GM12891 (cell line): Measurements from ENCODE around the gene TAS2R4.
A peak's percentile ranks its signal among the peaks of the same experiment; 100 is the strongest.
"Not testable (repeated sequence)": the region's sequence is repeated elsewhere in the genome, so short reads cannot be mapped to it uniquely, and the experiment has no call there.

Experiments used
- DNase-seq: peaks from one replicate; pipeline ENCODE4 v3.0.0; 2011; ENCODE audit warnings: low spot score; ENCODE audit not compliant: insufficient read length
- FAIRE-seq: peaks from 2 replicates; lab custom pipeline; 2011; peaks lifted over from hg19 to GRCh38; lab: Jason Lieb, UNC
- PAX5 ChIP-seq: IDR thresholded peaks from 2 replicates; pipeline ENCODE4 v1.6.1; 2011; ENCODE audit warnings: low read length, moderate library complexity, mild to moderate bottlenecking; ENCODE audit not compliant: insufficient read depth, severe bottlenecking
- POLR2A ChIP-seq: IDR thresholded peaks from 2 replicates; pipeline ENCODE4 v1.6.1; 2011; ENCODE audit warnings: low read depth, low read length, control low read depth
- POLR2AphosphoS5 ChIP-seq: IDR thresholded peaks from 2 replicates; pipeline ENCODE4 v1.6.1; 2011; ENCODE audit warnings: low read depth, low read length, control low read depth
- POU2F2 ChIP-seq: IDR thresholded peaks from 2 replicates; pipeline ENCODE4 v1.6.1; 2011; ENCODE audit warnings: low read depth, mild to moderate bottlenecking, control low read depth, low read length, moderate library complexity
- SPI1 ChIP-seq: IDR thresholded peaks from 2 replicates; pipeline ENCODE4 v1.6.1; 2011; ENCODE audit warnings: low read depth, low read length, control low read depth
- TAF1 ChIP-seq: IDR thresholded peaks from 2 replicates; pipeline ENCODE4 v1.6.1; 2011; ENCODE audit warnings: low read depth, low read length, control low read depth

The TAS2R4 gene

GRCh38 chr7:141748396-141748795 is 28.1 kb upstream of the TAS2R4 start:
- FAIRE-seq (no peak), DNase-seq (no peak)
- TF ChIP-seq PAX5 (no peak), POU2F2 (no peak), SPI1 (no peak), POLR2A (no peak), TAF1 (no peak), POLR2AphosphoS5 (no peak)

DNA sequence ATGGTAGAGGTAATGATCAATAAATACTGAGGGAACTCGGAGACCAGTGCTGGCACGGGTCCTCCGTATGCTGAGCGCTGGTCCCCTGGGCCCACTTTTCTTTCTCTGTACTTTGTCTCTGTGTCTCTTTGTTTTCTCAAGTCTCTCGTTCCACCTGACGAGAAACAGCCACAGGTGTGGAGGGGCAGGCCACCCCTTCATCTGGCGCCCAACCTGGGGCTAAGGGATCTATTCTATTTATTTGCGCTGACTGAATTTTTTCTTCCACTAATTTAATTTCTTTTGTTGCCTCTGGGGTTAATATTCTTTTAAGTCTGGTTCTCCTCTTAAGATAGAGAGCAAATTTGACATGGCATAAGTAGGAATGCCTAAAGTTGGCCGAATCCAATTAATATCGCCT is 24.6 kb upstream of the TAS2R4 start:
- not testable (repeated sequence) for DNase-seq, FAIRE-seq

GRCh38 chr7:141752634-141753033 is 23.8 kb upstream of the TAS2R4 start:
- TF ChIP-seq TAF1: no peak
- TF ChIP-seq POU2F2: no peak
- TF ChIP-seq PAX5: no peak
- TF ChIP-seq POLR2A: no peak
- no peak for TF ChIP-seq POLR2AphosphoS5
- FAIRE-seq: no peak
- no peak for DNase-seq

DNA sequence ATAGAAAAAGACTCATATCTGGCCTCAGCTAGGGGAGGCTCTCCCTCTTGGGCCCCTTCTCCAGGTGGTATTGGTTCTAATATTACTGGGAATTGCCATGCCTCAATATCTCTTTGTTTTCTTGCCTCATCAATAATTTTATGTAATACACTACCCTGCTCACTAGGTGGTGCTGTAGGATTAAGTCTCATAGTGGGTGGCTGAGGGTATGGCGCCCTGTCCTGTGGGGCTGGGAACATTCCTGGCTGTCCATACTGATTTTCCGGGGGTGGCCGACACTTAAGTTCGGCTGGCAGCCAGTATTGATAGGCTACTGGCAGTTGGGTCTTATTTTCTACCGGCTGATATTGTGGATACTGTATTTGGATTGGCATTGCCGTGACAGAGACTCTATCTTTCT is 21.5 kb upstream of the TAS2R4 start:
- FAIRE-seq: no peak
- DNase-seq: no peak
- TF ChIP-seq TAF1 (no peak), POLR2A (no peak), POU2F2 (no peak), SPI1 (no peak), PAX5 (no peak), POLR2AphosphoS5 (no peak)

DNA sequence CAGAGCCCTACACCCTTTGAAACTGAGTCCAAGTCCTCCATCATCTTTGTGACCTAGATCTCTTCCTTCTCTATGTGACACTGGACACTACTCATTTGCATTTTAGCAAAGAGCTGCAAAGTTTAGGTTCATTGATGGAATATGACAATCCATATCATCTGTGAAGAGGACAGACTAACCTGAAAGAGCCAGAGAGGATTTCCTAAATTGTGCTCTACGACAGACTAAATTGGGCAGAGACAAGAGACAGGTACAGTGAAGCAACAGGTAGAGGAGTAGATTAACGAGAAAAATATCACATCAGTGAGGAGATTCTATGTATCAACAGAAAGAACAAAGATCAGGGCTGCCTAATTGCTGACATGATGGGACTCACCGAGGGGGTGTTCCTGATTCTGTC is 12.7 kb upstream of the TAS2R4 start, which contains the start of gene TAS2R3:
TAS2R3 (plus strand) TSS at position 301 of the 400 bp plus-strand sequence; CDS start at position 363, 62 bp downstream.
- TF ChIP-seq TAF1 (no peak), PAX5 (no peak), POLR2AphosphoS5 (no peak), POLR2A (no peak), POU2F2 (no peak), SPI1 (no peak)
- DNase-seq: no peak
- FAIRE-seq: no peak

GRCh38 chr7:141770083-141770583 is 6.3 kb upstream of the TAS2R4 start:
- not testable (repeated sequence) for DNase-seq, FAIRE-seq

DNA sequence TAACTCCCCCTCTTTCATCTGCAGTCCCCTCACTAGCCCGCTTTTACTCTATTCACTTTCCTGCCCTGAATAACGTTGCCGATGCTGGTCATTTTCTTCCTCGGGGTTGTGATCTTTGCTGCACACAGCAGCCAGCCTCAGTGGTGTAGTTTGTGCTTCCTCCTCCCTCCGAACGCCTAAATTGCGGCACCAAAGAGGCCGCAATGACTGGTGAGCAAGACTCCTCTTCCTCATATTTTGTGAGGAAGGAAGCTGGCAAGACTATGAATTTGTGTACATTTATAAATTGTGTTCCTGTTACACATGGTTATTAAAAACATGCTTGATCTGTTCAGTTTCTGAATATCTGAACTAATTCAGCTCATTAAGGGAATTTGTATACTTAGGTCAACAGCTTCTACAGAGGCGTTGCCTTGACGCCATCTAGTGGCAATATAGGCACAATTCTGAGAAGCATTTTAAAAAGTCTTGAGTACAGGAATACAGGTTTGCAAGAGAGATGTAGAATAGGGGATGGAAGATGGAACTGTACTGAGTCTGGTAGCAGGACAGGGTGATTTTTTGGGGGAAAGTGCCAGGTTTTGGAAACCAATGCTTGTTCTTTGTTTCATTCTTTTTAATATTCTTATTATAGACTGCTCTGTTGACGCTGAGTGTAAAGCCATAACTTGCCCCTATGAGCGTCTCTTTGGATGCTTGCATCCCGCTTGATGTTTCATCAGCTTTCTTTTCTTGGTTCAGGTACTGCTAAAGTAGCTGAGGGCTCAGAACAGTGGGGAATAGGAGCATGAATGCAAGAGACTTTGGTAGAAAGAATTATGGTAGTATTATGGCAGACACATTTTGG is 9.5 kb downstream of the TAS2R4 start:
- TF ChIP-seq SPI1: no peak
- no peak for TF ChIP-seq POLR2AphosphoS5
- TF ChIP-seq POU2F2: no peak
- TF ChIP-seq POLR2A: no peak
- no peak for TF ChIP-seq TAF1
- TF ChIP-seq PAX5: no peak
- peak; percentile 33 for DNase-seq
- FAIRE-seq: peak; percentile 69

DNA sequence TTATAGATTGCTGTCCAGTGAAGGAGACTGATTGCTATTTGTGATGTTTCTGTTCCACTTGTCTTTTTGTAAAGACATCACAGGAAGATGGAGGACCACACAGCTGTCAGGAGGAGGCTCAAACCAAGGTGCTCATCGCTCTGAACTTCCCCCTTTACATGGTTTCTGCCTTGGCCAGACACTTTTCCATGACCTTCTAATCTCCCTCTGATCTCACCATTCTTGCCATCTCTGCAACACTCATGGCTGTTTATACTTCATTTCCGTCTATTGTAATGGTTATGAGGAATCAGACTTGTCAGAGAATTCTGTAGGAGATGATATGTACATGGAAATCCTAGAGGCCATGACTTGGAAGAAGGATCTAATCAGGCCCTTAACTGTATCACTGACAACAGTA is 11.8 kb downstream of the TAS2R4 start:
- DNase-seq (no peak), FAIRE-seq (no peak)
- no peak for TF ChIP-seq POLR2A
- no peak for TF ChIP-seq PAX5
- no peak for TF ChIP-seq POU2F2
- no peak for TF ChIP-seq POLR2AphosphoS5
- no peak for TF ChIP-seq SPI1
- no peak for TF ChIP-seq TAF1

DNA sequence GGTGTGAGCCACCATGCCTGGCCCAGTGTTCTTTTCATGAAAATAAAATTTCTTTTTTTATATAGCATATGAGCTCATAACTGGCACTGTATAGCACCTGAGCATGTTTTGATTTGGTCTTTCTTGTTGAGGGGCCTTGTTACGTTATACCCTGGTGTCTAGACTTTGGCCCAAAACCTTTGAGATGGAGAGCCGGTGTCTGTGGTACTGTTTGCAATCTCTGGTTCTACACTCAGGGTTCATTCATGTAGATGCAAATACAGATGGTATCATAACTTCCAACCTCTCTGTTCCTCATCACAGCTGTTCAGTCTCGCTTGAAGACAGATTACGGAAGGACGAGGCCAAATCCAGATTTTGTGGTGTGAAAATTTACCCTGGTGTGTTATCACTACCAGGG is 13.4 kb downstream of the TAS2R4 start, which contains the start of gene TAS2R5:
TAS2R5 (plus strand) TSS at position 301 of the 400 bp plus-strand sequence. CDS start 145 bp downstream, outside the sequence.
- TF ChIP-seq TAF1 (no peak), POLR2AphosphoS5 (no peak), POU2F2 (no peak), PAX5 (no peak)
- DNase-seq: no peak
- no peak for FAIRE-seq

- no peak for DNase-seq
- no peak for FAIRE-seq
- TF ChIP-seq TAF1: no peak
- no peak for TF ChIP-seq PAX5
- TF ChIP-seq POLR2A: no peak
Observed at GRCh38 chr7:141792526-141792925, 16.1 kb downstream of the TAS2R4 start.
